Natural killer cell (primary cell): ENCODE data around the gene RHOV. TPM values are rescaled to one million over a fixed set of nuclear protein-coding genes. Genes with fewer than 3 reads are reported as not detected.

Source experiments
- ATAC-seq, 3 donors: fragments of 150-1000 bp in 2 of 3; fragments of 200-7000 bp in 1 of 3; cut with Tn5 transposase; 1 replicate in 1 of 3; 2 replicates in 2 of 3; pipeline ENCODE4 v1.10.0; 2021; ENCODE audit warnings: mild to moderate bottlenecking in 2 of 3, moderate library complexity in 2 of 3
- DNase-seq, 2 donors: peaks; one replicate each; pipeline versions ENCODE4 v3.0.0 to v3.0.0-alpha.2; 2013 to 2021; ENCODE audit warnings: mixed read lengths in 1 of 2
- H3K27ac ChIP-seq: one replicate; pipeline ENCODE4 v1.5.1; 2013; ENCODE audit warnings: mild to moderate bottlenecking, low read length
- H3K27me3 ChIP-seq: one replicate; pipeline ENCODE4 v1.6.1; 2013; ENCODE audit warnings: low read length; ENCODE audit not compliant: control insufficient read depth, insufficient read depth
- H3K36me3 ChIP-seq: one replicate; pipeline ENCODE4 v1.6.1; 2013; ENCODE audit warnings: low read length; ENCODE audit not compliant: control insufficient read depth, insufficient read depth
- H3K4me1 ChIP-seq: one replicate; pipeline ENCODE4 v1.6.1; 2013; ENCODE audit warnings: low read length; ENCODE audit not compliant: control insufficient read depth, insufficient read depth
- H3K4me3 ChIP-seq: one replicate; pipeline ENCODE4 v1.5.1; 2013; ENCODE audit warnings: low read length
- H3K9me3 ChIP-seq: one replicate; pipeline ENCODE4 v1.6.1; 2013; ENCODE audit warnings: low read length; ENCODE audit not compliant: control insufficient read depth, insufficient read depth
- H3K27ac Mint-ChIP-seq, 2 donors: one replicate each; pipeline ENCODE4 v1.8.0; 2022; ENCODE audit warnings: mild to moderate bottlenecking in 2 of 2, mixed read lengths in 2 of 2, moderate library complexity in 1 of 2
- H3K27me3 Mint-ChIP-seq, 2 donors: one replicate each; pipeline ENCODE4 v1.8.0; 2022; ENCODE audit warnings: low read depth in 2 of 2, mixed read lengths in 2 of 2
- H3K36me3 Mint-ChIP-seq: one replicate; pipeline ENCODE4 v1.8.0; 2022; ENCODE audit warnings: mixed read lengths
- H3K4me1 Mint-ChIP-seq, 2 donors: one replicate each; pipeline ENCODE4 v1.8.0; 2022; ENCODE audit warnings: mixed read lengths in 2 of 2
- H3K4me3 Mint-ChIP-seq: one replicate; pipeline ENCODE4 v1.8.0; 2022; ENCODE audit warnings: mild to moderate bottlenecking, moderate library complexity, mixed read lengths
- H3K9me3 Mint-ChIP-seq, 2 donors: one replicate each; pipeline ENCODE4 v1.8.0; 2022; ENCODE audit warnings: mixed read lengths in 2 of 2
- WGBS: methylation state at CpG from one replicate; pipeline ENCODE4 v1.1.7; 2013; ENCODE audit warnings: missing lambda C conversion rate; ENCODE audit not compliant: insufficient coverage; 5-methylcytosine and 5-hydroxymethylcytosine counted together
- intact Hi-C: fragments of 100-400 bp; cut with micrococcal nuclease; formaldehyde crosslinking; loops from one replicate; pipeline ENCODE4 v1.14.2; 2022
- total RNA-seq, 4 donors: library from RNA; stranded (reverse); fragments of 120-200 nt in 1 of 4; gene quantifications; one replicate each; pipeline versions ENCODE4 v1.2.3 to v1.2.4, GENCODE V29; 2013 to 2022
- TF ChIP-seq, protein P1 (sequence below): fragments of 200-600 bp; IDR thresholded peaks from one replicate; pipeline ENCODE4 v1.8.0; 2022; ENCODE audit warnings: antibody characterized with exemption

The RHOV gene
- total RNA-seq, 3 donors from 2014 or later (not counting 1 experiment from before 2014, with no cell fraction given), result not detected

DNA sequence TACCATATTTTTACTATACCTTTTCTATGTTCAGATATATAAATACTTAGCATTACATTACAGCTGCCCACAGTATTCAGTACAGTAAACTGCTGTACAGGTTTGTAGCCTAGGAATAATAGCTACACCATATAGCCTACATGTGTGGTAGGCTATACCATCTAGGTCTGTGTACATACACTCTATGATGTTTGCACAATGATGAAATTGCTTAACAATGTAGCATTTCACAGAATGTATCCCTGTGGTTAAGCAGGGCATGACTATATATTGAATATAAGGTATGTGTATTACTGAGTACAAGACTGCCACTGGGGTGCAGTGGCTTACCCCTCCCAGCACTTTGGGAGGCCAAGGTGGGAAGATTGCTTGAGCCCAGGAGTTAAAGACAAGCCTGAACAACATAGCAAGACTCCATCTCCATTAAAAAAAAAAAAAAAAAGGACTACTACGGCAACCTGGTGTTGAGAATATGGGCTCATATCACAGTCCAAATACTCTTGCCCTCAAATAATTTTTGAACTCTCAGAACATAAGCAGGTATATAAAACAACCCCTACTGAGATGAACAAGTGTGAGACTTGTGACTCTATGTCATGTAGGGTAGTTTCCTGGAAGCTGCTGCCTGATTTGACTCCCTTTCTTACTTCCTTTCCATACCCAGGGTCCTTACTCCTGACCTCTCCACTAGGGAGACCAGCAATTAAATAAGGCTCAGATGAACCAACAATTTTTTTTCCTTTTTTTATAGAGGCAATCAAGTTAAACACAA is 50.3 kb downstream of the RHOV start:
- H3K4me1 ChIP-seq, result no peaks in the 10 kb centered on the region
- Mint-ChIP-seq H3K4me3 (no peak overlapping the region), H3K36me3 (no peaks in the 10 kb centered on the region), H3K4me1 (no peaks in the 10 kb centered on the region), H3K9me3 (no peaks in the 10 kb centered on the region), H3K27ac (no peak overlapping the region), H3K27me3 (peaks cover 0 to 3% of the 10 kb centered on the region in 2 donors)
- TF ChIP-seq, protein P1, sequence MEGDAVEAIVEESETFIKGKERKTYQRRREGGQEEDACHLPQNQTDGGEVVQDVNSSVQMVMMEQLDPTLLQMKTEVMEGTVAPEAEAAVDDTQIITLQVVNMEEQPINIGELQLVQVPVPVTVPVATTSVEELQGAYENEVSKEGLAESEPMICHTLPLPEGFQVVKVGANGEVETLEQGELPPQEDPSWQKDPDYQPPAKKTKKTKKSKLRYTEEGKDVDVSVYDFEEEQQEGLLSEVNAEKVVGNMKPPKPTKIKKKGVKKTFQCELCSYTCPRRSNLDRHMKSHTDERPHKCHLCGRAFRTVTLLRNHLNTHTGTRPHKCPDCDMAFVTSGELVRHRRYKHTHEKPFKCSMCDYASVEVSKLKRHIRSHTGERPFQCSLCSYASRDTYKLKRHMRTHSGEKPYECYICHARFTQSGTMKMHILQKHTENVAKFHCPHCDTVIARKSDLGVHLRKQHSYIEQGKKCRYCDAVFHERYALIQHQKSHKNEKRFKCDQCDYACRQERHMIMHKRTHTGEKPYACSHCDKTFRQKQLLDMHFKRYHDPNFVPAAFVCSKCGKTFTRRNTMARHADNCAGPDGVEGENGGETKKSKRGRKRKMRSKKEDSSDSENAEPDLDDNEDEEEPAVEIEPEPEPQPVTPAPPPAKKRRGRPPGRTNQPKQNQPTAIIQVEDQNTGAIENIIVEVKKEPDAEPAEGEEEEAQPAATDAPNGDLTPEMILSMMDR, result no peak
- no CpG with 5 or more reads among the region's 1 CpG for WGBS
- ATAC-seq, result no peak
- no peaks in the 10 kb centered on the region for H3K9me3 ChIP-seq
- intact Hi-C loops, result no loop called here
- H3K27ac ChIP-seq, result no peak overlapping the region
- no peaks in the 10 kb centered on the region for H3K36me3 ChIP-seq
- no peaks in the 10 kb centered on the region for H3K27me3 ChIP-seq
- no peak for DNase-seq
- no peak overlapping the region for H3K4me3 ChIP-seq

Other genes starting within 250 kb of the RHOV start
- 1 to 10 TPM; 1.2 to 5.0 (median 4.0) TPM for gene RAD51, start 179.1 kb downstream of the RHOV start, total RNA-seq
- 10 to 100 TPM; 52.8 to 82.3 (median 72.0) TPM for gene RMDN3, start 119.0 kb downstream of the RHOV start, total RNA-seq
- gene GCHFR, start 110.2 kb downstream of the RHOV start, total RNA-seq, result 10 to 100 TPM; 17.5 to 25.9 (median 25.9) TPM
- gene C15orf62, start 104.3 kb downstream of the RHOV start, total RNA-seq, result 1 to 10 TPM in 1 of 3 donors, under 1 TPM in 2; 0.64 to 1.4 (median 0.80) TPM
- gene ZFYVE19, start 67.1 kb downstream of the RHOV start, total RNA-seq, result 10 to 100 TPM; 16.4 to 19.7 (median 18.5) TPM
- 10 to 100 TPM; 36.2 to 64.9 (median 50.0) TPM for gene DNAJC17, start 66.8 kb downstream of the RHOV start, total RNA-seq
- not detected for gene PPP1R14D, start 45.5 kb downstream of the RHOV start, total RNA-seq
- gene SPINT1, start 30.2 kb downstream of the RHOV start, total RNA-seq, result 1 to 10 TPM in 2 of 3 donors, under 1 TPM in 1; 0.41 to 3.1 (median 1.7) TPM
- 10 to 100 TPM; 30.8 to 35.6 (median 34.1) TPM for gene VPS18, start 20.2 kb upstream of the RHOV start, total RNA-seq
- gene DLL4, start 55.1 kb upstream of the RHOV start, total RNA-seq, result under 1 TPM in 2 of 3 donors, not detected in 1; 0.10 to 0.16 TPM
- gene CHAC1, start 79.2 kb upstream of the RHOV start, total RNA-seq, result 1 to 10 TPM in 2 of 3 donors, not detected in 1; 1.1 to 1.7 TPM
- gene INO80, start 242.0 kb upstream of the RHOV start, total RNA-seq, result 10 to 100 TPM; 36.4 to 45.7 (median 43.9) TPM